Stimulated activated CD8-positive, alpha-beta memory T cell treated with anti-CD3 and anti-CD28 coated beads, Interleukin-4, amount 100 ng/mL, for 48 hours (primary cell): ENCODE measurements around the gene PDXDC1.
"Not testable (repeated sequence)": the region's sequence is repeated elsewhere in the genome, so short reads cannot be mapped to it uniquely, and the experiment has no call there.

Source experiments
- DNase-seq: peaks from one replicate; pipeline ENCODE4 v3.0.0-alpha.2; 2020

Gene PDXDC1

DNA sequence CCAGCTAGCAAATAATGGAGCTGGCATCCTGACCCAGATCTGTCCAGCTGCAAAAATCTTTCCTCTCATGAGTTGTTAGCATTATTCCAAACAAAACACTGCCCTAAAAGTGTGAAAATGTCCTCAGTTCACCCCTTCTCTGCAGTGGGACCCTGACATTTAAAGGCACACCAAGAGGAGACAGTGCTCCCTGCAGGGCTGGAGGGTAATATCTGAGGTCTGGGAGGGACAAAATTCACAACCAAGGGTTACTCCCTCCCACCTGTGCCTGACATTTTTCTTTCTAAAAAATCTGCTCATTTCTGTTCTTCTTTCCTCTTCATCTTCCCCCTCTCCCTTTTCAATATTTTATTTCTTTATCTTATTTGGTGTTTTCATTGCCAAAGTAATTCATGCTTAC, 191.4 kb downstream of the PDXDC1 start:
- not testable (repeated sequence) for DNase-seq

DNA sequence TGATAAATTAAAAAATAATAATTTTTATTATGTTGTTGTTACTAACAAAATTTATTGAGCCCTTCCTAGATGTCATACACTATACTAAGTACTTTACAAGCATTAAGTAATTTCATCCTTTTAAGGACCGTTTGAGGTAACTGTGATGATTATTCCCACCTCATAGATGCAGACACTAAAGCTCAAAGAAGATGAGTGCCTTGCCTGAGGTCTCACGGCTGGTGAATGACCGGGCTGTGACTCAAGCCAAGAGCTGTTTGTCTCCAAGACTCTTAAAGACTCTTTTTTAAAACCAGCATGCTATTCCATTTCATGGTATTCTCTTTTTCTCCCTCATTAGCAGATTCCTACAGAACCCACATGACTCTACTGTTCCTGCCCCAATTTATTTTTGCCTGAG, 193.5 kb downstream of the PDXDC1 start:
- DNase-seq, result not testable (repeated sequence)

DNA sequence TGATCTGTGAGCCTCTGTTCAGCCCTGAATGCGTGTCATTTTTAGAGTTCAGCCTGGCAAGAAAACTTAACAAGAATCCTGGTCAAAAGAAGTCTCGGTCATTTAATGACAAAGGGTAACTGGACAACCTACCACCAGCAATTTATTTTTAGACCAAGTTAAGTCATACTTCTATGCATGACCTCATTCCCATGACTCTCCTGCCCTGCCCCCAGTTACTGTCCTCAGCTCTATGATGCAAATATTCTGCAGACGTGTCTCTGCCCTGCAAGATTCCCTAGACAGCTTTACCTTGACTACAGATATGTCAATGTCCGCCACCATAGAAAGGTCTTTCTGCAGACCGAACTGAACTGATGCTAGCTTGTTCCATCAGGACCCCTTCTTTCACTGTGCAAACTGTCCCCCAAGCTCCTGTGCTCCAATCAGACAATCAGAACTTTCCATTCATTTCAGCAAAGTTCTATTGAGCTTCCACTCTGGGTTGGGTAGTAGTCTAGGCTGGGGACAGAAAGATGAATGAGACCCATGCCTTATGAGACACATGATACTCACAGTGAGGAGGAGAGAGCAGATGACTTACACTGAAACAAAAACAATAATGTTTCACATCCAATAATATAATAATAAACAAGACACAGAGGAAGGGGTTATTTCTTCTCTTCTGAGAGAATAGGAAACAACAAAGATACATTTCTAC, 194.3 kb downstream of the PDXDC1 start:
- not testable (repeated sequence) for DNase-seq

DNA sequence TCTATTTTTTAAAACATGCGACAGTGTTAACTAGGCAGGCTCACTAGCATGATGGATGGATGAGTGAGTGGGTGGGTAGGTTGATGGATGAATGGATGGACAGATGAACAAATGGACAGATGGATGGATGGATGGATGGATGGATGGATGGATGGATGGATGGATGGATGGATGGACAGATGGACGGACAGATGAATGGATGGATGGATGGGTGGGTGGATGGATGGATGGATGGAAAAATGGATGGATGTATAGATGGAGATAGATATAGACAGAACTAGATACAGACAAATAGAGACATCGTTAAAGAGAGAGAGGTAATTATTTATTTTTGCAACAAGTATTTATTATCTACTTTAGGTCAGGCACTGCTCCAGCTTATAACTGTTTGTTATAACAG, 205.1 kb downstream of the PDXDC1 start:
- DNase-seq, result not testable (repeated sequence)

DNA sequence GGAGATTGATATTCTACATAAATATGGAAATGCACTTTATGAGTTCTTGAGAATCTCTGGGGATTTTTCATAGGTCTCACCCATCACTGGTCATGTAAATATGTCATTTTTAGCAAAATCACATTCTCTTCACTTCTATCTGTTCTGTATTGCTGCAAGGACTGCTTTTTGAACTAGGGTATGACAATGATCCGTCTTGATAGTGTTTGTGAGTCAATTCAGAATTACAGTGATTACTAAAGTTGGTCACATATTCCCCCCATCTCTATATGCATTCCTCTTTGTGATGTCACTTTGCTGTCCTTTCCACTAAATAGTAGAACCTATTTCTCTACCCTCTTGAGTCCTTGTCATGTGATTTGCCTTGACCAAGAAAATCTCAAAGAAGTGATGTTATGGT, 206.1 kb downstream of the PDXDC1 start:
- DNase-seq, result not testable (repeated sequence)

DNA sequence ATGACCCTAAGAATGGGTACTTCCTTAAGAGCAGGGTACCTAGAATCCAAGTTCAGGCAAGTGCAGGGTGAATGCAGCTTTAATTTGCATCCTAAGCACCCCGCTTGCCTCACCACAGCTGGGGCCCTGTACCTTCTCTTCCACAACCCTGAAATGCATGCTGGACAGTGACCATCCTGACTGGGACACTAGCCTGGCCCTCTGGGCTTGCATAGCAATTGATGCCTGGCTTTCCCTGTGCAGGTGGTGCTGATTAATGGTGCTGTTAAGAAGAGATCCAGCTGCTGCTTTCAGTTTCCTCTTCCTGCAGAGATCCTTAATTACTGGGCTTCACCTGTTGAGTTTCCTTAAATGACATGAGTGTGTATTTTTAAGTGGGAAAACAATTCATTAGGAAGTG, 209.2 kb downstream of the PDXDC1 start:
- not testable (repeated sequence) for DNase-seq
